CD4-positive, alpha-beta T cell treated with Interleukin-6 for 4 hours (primary cell): ENCODE measurements around the gene PHF1.

Experiments used
- DNase-seq: peaks from one replicate; pipeline ENCODE4 v3.0.0-alpha.2; 2020; ENCODE audit warnings: mixed read lengths

Gene PHF1

DNA sequence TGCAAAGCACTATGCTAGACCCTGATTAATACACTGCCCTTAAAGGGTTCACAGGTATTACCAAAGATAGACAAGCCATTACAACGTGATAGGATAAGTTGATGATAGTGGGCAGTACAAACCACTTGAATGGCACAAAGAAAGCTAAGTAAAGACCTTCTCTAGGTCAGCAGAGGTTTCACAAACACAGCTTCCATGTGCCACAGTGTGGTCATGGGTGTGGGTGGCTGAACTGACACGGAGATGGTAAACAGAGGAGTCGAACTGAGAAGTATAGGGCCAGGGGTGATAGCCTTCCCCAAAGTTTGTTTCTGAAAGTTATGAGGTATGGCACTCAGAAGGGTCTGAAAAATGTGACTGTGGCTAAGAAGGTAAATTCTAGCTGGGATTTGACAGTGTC is 47.9 kb downstream of the PHF1 start:
- DNase-seq, result no peak

- no peak for DNase-seq
These were observed 48.4 kb downstream of the PHF1 start for GRCh38 chr6:33459226-33459625.
